Peyer's patch (tissue), 4 donors: ENCODE results near the gene ANKRD34C.
"Not testable (repeated sequence)": the region's sequence is repeated elsewhere in the genome, so short reads cannot be mapped to it uniquely, and the experiment has no call there.

Source experiments
- POLR2A ChIP-seq, 2 donors: fragments of 450-650 bp; IDR thresholded peaks; one replicate each; pipeline ENCODE4 v1.5.1; 2017; ENCODE audit warnings: antibody characterized with exemption in 2 of 2, mild to moderate bottlenecking in 2 of 2, moderate library complexity in 2 of 2
- TF ChIP-seq, protein P1 (sequence below), 6 experiments: fragments of 450-650 bp in 4 of 6; fragments of 200-600 bp in 2 of 6; sonication (generic) in 1 of 6; IDR thresholded peaks; one replicate each; pipeline ENCODE4 v1.5.1; 2017 to 2019; ENCODE audit warnings: antibody characterized with exemption in 6 of 6, mild to moderate bottlenecking in 3 of 6, moderate library complexity in 1 of 6

GRCh38 chr15:79319973-79320372 lies 37.5 kb downstream of the ANKRD34C start:
- TF ChIP-seq, protein P1, sequence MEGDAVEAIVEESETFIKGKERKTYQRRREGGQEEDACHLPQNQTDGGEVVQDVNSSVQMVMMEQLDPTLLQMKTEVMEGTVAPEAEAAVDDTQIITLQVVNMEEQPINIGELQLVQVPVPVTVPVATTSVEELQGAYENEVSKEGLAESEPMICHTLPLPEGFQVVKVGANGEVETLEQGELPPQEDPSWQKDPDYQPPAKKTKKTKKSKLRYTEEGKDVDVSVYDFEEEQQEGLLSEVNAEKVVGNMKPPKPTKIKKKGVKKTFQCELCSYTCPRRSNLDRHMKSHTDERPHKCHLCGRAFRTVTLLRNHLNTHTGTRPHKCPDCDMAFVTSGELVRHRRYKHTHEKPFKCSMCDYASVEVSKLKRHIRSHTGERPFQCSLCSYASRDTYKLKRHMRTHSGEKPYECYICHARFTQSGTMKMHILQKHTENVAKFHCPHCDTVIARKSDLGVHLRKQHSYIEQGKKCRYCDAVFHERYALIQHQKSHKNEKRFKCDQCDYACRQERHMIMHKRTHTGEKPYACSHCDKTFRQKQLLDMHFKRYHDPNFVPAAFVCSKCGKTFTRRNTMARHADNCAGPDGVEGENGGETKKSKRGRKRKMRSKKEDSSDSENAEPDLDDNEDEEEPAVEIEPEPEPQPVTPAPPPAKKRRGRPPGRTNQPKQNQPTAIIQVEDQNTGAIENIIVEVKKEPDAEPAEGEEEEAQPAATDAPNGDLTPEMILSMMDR (IDR thresholded peaks at IDR 0.05): not testable (repeated sequence)
- TF ChIP-seq POLR2A (IDR thresholded peaks at IDR 0.05): not testable (repeated sequence)
